Colonic mucosa (tissue), 4 donors: ENCODE measurements around the gene KIF5A. TPM values are rescaled to one million over a fixed set of nuclear protein-coding genes. Genes with fewer than 3 reads are reported as not detected.
A peak's percentile ranks its signal among the peaks of the same experiment; 100 is the strongest.

ENCODE experiments used
- DNase-seq: peaks from one replicate; pipeline ENCODE4 v3.0.0-alpha.2; 2020
- H3K27ac ChIP-seq: fragments of 200-600 bp; one replicate; pipeline ENCODE4 v1.8.0; 2021
- H3K27me3 ChIP-seq: fragments of 200-600 bp; one replicate; pipeline ENCODE4 v1.8.0; 2021
- H3K36me3 ChIP-seq: fragments of 200-600 bp; one replicate; pipeline ENCODE4 v1.8.0; 2021
- H3K4me1 ChIP-seq: fragments of 200-600 bp; one replicate; pipeline ENCODE4 v1.8.0; 2021; ENCODE audit warnings: mild to moderate bottlenecking
- H3K4me3 ChIP-seq: fragments of 200-600 bp; one replicate; pipeline ENCODE4 v1.8.0; 2021
- H3K9ac ChIP-seq, 2 donors: one replicate each; pipeline ENCODE4 v1.7.0; 2013; ENCODE audit warnings: control low read depth in 2 of 2, low read depth in 2 of 2, low read length in 2 of 2
- H3K9me3 ChIP-seq: fragments of 200-600 bp; one replicate; pipeline ENCODE4 v1.8.0; 2021
- intact Hi-C: fragments of 100-400 bp; cut with DNase I; formaldehyde crosslinking; loops from one replicate; pipeline ENCODE4 v1.14.1; 2022
- microRNA-seq: library from miRNA; unstranded; fragments of <30 nt; microRNA quantifications from one replicate; pipeline ENCODE4, GENCODE V29; 2019
- total RNA-seq, 2 donors: library from RNA; stranded (reverse); fragmentation: NEBNext Ultra II Directional in 1 of 2; extraction: Animal tissue kit (Norgen Biotek cat#: 25700) in 1 of 2; gene quantifications; one replicate each; pipeline ENCODE4 v1.2.1, GENCODE V29; 2021
- TF ChIP-seq, protein P1 (sequence below): fragments of 200-600 bp; IDR thresholded peaks from one replicate; pipeline ENCODE4 v1.8.0; 2022; ENCODE audit warnings: antibody characterized with exemption, mild to moderate bottlenecking
- donor health status: healthy.
- donor health status: DM: no; HTN: no; CAD: no.
- donor health status: DM: no; HTN: no; CAD: no.

KIF5A gene
- total RNA-seq, 2 donors from 2014 or later = 0.67 to 2.1 TPM

DNA sequence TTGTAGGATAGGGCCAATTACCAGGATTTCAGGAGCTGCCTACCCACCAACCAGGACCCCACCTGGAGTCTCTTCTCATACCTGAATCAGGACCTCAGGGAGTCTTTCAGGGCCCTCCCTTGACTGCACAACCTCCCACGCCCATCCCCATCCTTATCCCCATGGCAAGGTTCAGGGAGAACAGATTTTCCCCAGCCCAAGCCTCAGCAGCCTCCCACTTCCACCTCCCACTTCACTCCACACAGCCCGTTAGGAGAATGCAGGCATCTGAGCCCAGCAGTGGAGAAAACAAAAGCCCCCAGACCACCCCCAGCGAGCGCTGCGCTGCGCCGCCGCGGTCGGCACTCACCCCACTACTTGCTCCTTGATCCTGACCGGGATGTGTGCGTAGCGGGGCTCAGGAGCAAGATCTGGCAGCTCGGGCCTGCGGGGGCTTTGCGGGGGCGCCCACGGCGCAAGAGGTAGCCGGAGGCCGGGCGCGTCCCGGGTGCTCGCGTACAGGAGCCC is 81.8 kb downstream of the KIF5A start:
- intact Hi-C loops = no loop called here
- Histone ChIP-seq H3K4me1 (peaks cover 3% of the 10 kb centered on the region), H3K4me3 (no peak overlapping the region), H3K27me3 (peaks cover 56% of the 10 kb centered on the region), H3K9ac (no peak overlapping the region), H3K27ac (no peak overlapping the region), H3K9me3 (no peaks in the 10 kb centered on the region), H3K36me3 (no peaks in the 10 kb centered on the region)
- no peak for DNase-seq
- TF ChIP-seq, protein P1, sequence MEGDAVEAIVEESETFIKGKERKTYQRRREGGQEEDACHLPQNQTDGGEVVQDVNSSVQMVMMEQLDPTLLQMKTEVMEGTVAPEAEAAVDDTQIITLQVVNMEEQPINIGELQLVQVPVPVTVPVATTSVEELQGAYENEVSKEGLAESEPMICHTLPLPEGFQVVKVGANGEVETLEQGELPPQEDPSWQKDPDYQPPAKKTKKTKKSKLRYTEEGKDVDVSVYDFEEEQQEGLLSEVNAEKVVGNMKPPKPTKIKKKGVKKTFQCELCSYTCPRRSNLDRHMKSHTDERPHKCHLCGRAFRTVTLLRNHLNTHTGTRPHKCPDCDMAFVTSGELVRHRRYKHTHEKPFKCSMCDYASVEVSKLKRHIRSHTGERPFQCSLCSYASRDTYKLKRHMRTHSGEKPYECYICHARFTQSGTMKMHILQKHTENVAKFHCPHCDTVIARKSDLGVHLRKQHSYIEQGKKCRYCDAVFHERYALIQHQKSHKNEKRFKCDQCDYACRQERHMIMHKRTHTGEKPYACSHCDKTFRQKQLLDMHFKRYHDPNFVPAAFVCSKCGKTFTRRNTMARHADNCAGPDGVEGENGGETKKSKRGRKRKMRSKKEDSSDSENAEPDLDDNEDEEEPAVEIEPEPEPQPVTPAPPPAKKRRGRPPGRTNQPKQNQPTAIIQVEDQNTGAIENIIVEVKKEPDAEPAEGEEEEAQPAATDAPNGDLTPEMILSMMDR = no peak

DNA sequence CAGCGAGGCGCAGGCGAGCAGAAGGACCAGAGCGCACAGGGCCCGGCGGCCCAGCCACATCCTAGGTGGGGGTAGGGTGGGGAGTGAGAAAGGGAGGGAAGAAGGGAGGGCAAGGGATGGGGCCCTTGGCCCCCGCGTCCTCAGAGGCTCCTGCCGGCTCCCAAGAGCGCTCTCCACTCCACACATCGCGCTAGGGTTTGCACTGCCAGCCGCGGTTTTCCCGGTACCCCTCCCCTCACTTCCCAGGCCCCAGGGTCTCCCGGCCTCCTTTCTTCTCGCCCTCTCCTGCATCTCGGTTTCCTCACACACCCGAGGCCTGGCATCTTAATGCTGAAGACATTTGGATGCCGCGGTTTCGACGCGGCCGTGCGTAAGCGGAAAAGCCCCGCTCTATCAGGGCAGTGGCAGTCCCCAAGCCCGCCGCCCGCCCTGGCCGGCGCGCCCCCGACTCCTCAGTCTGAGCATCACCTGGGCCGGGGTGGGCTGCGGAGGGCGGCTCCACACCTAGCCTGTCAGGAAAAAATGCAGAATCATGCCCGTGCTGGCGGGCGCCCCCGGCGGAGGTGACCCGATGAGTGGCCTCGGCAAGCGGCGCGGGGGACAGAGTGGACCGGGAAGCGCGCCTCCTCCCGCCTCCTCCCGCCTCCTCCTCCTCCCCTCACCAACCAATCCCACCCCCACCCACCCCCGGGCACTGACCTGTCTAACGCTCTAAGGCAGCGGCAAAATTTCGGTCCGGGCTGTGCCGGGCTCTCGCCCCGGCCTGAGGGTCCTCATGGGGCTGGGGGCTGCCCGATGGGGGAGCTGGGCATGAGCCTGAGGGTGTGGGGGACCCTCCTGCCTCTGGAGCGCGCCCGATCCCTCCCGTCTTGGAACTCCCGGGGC is 82.5 kb downstream of the KIF5A start:
- intact Hi-C loops = no loop called here

DNA sequence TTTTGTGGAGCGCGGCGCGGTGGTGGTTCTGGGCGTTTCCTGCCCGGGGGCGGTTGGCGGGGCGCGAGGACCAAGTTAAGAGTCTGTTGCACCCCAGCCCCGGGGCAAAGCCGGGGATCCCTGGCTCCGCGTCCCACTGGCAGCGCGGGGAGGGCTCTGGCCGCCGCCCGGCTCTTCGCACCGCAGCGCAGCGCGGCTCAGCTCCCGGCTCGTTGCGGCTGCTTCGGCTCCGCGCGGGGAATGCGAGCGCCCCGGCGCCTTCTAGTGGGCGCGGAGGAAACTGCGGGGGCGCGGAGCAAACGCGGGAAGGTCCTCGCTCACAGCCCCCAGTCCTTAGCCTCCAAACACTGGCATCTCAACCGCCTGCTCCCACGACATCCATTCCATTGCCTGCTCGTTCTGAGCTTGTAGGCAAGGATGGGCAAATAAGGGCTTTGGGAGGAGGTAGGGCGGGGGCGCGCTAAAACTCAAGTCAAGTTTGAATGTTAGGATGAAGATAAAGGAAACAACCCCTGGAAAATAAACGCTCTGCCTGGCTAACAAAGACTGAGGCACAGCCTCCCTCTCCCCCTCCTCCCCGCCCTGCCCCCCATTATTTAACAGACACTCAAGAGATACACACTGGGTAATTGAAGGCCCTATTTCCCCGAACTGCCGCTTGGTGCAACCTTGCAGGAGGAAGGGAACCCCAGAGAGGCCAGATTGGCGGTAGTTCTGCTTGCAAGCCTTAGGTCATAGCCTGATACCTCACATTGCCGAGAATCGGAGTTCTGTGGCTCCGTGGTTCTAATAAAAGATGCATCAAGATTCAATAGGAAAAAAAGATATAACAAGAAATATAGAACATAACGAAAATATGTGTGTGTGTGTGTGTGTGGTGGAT is 83.4 kb downstream of the KIF5A start, which contains the start of gene B4GALNT1:
B4GALNT1 (minus strand) TSS at position 244 of the 883 bp plus-strand sequence. CDS start 1,069 bp downstream, outside the sequence.
- Histone ChIP-seq H3K9ac (no peak within 1 kb of the TSS), H3K27me3 (peaks cover 42% of the 10 kb centered on the region), H3K4me3 (peak within 1 kb of the TSS; percentile 40), H3K36me3 (no peaks in the 10 kb centered on the region), H3K9me3 (no peaks in the 10 kb centered on the region), H3K4me1 (peaks cover 3% of the 10 kb centered on the region), H3K27ac (no peak within 1 kb of the TSS)
- TF ChIP-seq, protein P1 = peak; percentile 89
- intact Hi-C loops = no loop called here
- DNase-seq = peak; percentile 33

More for the DNA sequence above, 82.5 kb downstream of the KIF5A start:
- peaks cover 50% of the 10 kb centered on the region for H3K27me3 ChIP-seq
- H3K4me1 ChIP-seq = peaks cover 3% of the 10 kb centered on the region
- peak overlapping the region; percentile 40 for H3K4me3 ChIP-seq
- TF ChIP-seq, protein P1 = no peak
- no peak overlapping the region for H3K27ac ChIP-seq
- no peaks in the 10 kb centered on the region for H3K36me3 ChIP-seq
- no peaks in the 10 kb centered on the region for H3K9me3 ChIP-seq
- no peak overlapping the region for H3K9ac ChIP-seq
- no peak for DNase-seq

Small RNAs within 50 kb of the gene (microRNA-seq; reads per million reads assigned to microRNA genes)
- 5.0 reads per million for gene MIR616
- not detected for gene MIR6758

Other genes starting within 250 kb of the KIF5A start
- gene R3HDM2, start 119.0 kb upstream of the KIF5A start, total RNA-seq = 10 to 100 TPM; 41.0 to 60.4 TPM
- not detected for gene INHBC, start 115.3 kb upstream of the KIF5A start, total RNA-seq
- under 1 TPM in 1 of 2 donors, not detected in 1; 0.22 TPM for gene INHBE, start 94.7 kb upstream of the KIF5A start, total RNA-seq
- gene GLI1, start 90.3 kb upstream of the KIF5A start, total RNA-seq = 1 to 10 TPM; 1.4 to 2.0 TPM
- gene ARHGAP9, start 70.2 kb upstream of the KIF5A start, total RNA-seq = 1 to 10 TPM; 5.5 to 6.5 TPM
- 100 to 1,000 TPM in 1 of 2 donors, 10 to 100 TPM in 1; 90.3 to 195 TPM for gene MARS1, start 62.0 kb upstream of the KIF5A start, total RNA-seq
- gene DDIT3, start 29.5 kb upstream of the KIF5A start, total RNA-seq = 10 to 100 TPM; 17.5 to 22.8 TPM
- 100 to 1,000 TPM in 1 of 2 donors, 10 to 100 TPM in 1; 95.4 to 133 TPM for gene MBD6, start 27.2 kb upstream of the KIF5A start, total RNA-seq
- gene DCTN2, start 2.9 kb upstream of the KIF5A start, total RNA-seq = 100 to 1,000 TPM; 131 to 139 TPM
- gene PIP4K2C, start 41.1 kb downstream of the KIF5A start, total RNA-seq = 10 to 100 TPM; 43.6 to 60.2 TPM
- 1 to 10 TPM; 3.4 to 7.4 TPM for gene DTX3, start 54.8 kb downstream of the KIF5A start, total RNA-seq
- 10 to 100 TPM in 1 of 2 donors, 1 to 10 TPM in 1; 2.4 to 12.8 TPM for gene ARHGEF25, start 61.4 kb downstream of the KIF5A start, total RNA-seq
- under 1 TPM; 0.32 to 0.88 TPM for gene B4GALNT1, start 83.2 kb downstream of the KIF5A start, total RNA-seq
- gene OS9, start 144.1 kb downstream of the KIF5A start, total RNA-seq = 100 to 1,000 TPM; 219 to 284 TPM
- gene AGAP2, start 188.7 kb downstream of the KIF5A start, total RNA-seq = 1 to 10 TPM in 1 of 2 donors, under 1 TPM in 1; 0.86 to 1.0 TPM
- 10 to 100 TPM; 19.3 to 32.3 TPM for gene TSPAN31, start 195.0 kb downstream of the KIF5A start, total RNA-seq
- 100 to 1,000 TPM in 1 of 2 donors, 10 to 100 TPM in 1; 45.7 to 121 TPM for gene CDK4, start 202.3 kb downstream of the KIF5A start, total RNA-seq
- 10 to 100 TPM; 10.6 to 14.3 TPM for gene MARCHF9, start 205.1 kb downstream of the KIF5A start, total RNA-seq
- 1 to 10 TPM in 1 of 2 donors, under 1 TPM in 1; 0.80 to 1.6 TPM for gene CYP27B1, start 217.0 kb downstream of the KIF5A start, total RNA-seq
- 10 to 100 TPM in 1 of 2 donors, 1 to 10 TPM in 1; 7.1 to 18.9 TPM for gene METTL1, start 222.1 kb downstream of the KIF5A start, total RNA-seq
- 1 to 10 TPM; 3.4 to 4.8 TPM for gene EEF1AKMT3, start 222.6 kb downstream of the KIF5A start, total RNA-seq
- 10 to 100 TPM; 35.6 to 68.9 TPM for gene TSFM, start 232.7 kb downstream of the KIF5A start, total RNA-seq